Activated T-helper 1 cell treated with Interleukin-2 at 50 U/mL for 16 hours (primary cell): ENCODE data around the gene EHMT1.
"Not testable (repeated sequence)": the region's sequence is repeated elsewhere in the genome, so short reads cannot be mapped to it uniquely, and the experiment has no call there.

Experiments used
- DNase-seq: peaks from one replicate; pipeline ENCODE4 v3.0.0-alpha.2; 2020; ENCODE audit warnings: low read depth

Gene EHMT1

DNA sequence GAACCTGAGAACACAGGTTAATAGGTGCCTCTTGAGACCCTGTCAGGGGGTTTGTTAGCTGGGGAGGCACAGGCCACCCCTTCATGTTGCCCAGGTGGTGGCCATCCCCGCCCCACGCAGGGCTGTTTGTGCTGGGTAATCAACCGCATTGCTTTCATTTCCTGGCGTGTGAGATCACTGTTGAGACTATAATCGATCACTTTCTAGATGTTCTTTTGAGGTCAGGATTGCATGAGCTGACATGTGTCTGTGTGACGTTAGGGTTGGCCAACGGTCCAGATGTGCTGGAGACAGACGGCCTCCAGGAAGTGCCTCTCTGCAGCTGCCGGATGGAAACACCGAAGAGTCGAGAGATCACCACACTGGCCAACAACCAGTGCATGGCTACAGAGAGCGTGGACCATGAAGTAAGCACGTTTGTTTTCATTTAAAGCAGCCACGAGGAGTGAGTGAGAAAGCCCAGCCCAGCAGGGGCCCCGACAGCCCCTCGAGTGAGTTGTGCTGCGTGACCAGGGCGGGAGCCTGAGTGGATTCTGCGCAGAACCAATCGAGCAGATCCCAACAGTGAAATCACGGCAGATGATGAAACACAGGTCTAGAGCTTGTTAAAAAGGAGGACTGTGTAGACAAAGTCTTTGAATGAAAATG lies 143.7 kb downstream of the EHMT1 start:
- DNase-seq, result no peak

DNA sequence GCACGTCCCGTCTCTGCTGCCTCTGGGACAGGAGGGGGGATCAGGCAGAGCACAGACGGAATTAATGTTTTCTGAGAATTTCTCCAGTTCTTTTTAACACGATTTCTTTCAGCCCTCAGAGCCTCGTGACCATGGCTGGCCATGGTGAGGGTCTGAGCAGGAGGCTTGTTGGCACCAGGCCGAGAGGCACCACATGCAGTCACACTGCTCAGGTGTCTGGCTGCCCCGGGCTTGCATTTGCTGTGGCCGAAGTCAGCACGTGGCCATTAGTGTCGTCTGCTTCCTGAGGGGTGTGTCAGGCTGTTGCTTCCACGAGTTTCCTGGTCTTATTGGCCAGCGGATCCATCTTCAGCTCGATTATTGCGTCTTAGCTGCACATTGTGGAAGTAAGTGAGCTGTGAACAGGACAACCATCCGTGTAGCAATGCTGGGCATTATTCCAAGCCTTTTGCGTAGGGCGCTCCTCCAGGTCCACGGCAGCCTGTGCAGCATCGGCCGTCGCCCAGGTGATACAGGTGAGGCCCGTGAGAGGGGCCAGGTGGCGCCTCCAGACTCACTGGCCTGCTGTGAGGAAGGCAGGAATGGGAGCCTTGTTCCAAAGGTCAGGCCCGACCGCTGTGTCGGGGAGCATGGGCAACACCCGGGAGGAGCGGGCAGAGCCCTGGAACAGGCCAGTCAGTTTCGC lies 144.6 kb downstream of the EHMT1 start:
- no peak for DNase-seq

DNA sequence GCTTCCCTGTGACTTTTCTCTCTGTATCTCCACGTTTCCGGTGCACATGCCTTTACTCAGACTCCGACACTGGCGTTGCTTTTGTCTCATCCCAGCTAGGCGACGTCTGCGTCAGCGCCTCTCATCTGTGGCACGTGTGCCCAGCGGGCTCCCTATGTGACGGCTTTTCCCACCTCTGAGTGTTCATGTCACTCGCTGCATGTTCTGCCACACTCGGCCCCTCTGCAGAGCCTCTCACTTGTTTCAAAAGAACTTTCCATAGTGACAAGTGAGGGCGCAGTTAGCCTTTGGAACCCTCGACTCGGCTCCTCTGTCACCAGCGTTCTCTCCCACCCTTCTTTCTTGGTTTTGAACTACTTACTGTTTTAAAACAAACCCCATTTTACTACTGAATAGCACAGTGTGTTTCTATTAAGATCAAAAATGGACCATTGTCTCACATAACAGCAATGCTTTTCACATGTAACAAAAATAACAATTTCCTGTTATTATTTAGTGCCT lies 145.4 kb downstream of the EHMT1 start:
- DNase-seq, result no peak

DNA sequence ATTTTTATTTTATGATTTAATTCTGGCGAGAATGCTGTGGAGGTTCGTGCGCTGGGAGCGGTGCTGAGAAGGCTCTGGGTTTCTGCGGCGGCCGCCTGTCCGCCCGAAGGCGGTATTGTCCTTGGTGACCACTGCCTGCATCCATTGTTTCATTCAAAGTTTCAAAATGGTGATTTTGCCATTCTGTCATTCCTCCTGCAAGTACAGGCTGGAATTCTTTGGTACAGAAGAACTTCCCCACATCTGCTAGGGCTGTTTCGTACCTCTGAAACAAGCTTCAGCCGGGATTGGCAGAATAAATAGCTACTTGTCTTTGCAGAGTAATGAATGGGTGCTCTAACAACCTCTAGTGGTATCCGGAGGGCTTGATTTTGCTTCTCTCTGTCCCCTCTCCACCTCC lies 146.2 kb downstream of the EHMT1 start:
- no peak for DNase-seq

DNA sequence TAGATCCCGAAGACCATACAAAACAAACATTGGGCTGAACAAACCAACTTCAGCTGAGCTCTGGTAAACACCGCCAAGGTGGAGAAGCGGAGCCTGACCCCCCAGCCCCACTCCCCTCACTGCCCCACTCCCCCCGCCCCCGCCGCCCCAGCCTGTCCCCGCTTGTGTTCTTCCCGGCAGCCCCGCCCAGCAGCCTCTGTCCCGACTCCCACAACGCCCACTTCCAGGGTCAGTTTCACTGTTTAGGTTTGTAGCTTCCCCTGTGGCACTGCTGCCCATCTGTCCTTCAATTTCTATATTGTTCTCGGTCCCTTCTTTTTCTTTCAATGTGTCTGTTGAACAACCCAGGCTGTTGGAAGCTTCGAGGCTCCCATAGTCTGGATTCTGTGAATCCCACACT lies 146.7 kb downstream of the EHMT1 start:
- DNase-seq, result no peak

DNA sequence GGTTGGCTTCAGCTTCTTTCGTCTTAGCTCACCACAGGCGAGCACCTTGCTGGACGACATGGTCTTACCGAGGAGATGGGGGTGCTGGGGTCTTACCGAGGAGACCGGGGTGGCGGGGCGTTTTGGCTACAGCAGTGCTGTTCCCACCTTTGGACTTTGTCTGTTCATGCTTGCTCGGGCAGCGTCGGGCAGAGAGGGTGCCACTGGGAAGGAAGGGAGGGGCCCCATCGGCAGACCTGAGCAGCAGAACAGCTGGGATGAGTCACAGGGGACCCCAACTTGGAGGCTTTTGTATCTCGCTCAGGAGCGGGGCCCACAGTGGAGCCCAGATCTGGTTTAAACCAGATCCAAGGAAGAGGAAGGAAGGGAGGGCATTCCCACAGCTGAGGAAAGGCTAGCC lies 152.8 kb downstream of the EHMT1 start:
- DNase-seq, result no peak

DNA sequence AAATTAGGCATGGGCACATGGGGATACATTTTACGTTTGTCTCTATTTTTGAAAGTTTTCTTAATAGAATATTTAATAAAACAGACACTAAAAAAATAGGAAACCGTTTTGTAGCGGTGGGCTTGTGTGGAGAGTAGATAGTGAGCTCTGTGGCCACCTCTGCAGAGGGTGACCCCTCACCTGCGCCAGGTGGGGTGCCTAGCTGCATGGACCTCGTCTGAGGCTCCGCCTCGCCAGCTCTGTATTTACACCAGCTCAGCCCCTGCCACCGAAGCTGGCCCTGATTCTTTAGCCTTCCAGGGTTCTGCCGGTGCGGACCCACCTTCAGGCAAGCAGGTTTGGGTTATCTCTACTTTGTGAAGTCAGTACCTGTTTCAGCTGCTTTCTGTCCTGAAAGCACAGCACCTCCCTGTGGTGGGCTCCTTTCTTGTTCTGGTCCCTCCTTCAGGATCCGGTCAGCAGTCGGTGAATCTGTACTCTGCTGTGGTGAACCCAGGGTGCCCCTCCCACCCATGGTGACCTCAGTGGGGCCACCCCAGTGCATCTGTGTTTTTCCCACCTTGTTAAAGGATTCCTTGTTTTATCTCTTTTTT lies 153.6 kb downstream of the EHMT1 start:
- no peak for DNase-seq

DNA sequence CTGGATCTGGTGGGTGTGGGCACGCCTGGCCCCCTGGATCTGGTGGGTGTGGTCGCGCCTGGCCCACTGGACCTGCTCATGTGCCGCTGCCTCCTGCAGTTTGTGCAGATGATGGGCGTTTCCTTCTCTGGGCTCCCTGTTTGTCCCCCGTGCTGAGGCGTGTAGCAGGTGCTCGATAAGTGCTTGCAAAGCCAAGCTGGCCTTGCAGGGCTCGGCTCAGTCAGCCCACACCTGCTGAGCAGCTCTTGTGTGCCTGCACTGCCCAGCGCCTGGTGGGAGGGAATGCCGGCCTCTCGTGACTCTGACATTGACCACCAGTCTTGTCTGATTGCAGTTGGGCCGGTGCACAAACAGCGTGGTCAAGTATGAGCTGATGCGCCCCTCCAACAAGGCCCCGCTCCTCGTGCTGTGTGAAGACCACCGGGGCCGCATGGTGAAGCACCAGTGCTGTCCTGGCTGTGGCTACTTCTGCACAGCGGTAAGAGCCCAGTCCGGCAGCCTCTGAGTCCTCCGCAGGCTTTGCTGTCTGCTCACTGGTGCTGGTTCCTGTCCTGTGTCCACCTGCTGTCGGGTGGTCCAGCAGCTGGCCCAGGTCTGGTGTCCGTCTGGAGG lies 156.1 kb downstream of the EHMT1 start:
- no peak for DNase-seq

DNA sequence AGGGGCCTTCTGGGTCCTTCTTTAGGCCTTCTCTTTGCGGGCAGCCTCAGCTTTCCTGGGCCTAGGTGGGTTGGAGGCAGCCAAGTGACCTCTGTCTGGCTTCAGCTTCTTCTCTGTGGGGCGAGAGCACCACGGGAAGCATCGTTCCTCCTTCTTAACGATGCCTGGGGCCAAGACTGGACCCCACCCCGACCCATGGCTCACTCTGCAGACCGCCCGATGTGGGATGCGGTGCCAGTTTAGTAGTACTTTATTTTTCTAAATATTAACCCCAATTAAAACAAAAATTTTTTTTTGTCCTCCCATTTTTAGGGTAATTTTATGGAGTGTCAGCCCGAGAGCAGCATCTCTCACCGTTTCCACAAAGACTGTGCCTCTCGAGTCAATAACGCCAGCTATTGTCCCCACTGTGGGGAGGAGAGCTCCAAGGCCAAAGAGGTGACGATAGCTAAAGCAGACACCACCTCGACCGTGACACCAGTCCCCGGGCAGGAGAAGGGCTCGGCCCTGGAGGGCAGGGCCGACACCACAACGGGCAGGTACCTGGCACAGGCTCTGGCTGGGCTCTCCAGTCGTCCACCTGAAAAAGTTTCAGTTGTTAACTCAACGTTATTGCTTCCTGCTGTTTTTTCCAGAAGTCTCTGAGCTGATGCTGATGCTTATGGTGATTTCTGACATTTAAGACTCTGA lies 157.6 kb downstream of the EHMT1 start:
- DNase-seq, result no peak

DNA sequence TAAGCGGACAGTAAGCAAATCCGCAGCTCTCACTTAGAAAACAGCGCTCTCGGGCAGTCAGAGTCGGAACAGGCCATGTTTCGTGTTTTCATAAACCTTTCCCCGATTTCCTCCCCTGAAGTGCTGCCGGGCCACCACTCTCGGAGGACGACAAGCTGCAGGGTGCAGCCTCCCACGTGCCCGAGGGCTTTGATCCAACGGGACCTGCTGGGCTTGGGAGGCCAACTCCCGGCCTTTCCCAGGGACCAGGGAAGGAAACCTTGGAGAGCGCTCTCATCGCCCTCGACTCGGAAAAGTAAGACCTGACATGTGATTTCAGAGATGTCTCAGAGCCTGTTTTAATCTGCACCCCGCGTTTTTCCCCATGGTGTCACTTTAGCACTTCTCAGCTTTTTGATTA lies 159.0 kb downstream of the EHMT1 start:
- DNase-seq, result no peak

DNA sequence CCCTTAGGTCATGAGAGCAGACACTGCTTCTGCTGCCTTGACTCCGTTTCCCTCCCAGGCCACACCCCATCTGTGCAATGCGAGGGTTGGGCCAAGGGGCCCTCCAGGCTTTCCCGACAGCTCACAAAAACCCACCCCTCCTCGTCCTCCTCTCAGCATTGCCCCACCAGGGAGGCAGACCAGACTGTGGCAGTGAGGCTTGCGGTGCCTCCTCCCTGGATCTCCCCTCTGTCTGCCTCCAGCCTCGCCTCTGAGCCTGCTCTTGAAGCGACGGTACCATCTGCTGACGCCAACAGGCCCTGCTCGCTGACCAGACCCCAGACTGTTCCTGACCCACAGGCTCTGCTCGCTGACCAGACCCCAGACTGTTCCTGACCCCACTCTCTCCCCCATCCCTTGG lies 159.5 kb downstream of the EHMT1 start:
- DNase-seq, result no peak

DNA sequence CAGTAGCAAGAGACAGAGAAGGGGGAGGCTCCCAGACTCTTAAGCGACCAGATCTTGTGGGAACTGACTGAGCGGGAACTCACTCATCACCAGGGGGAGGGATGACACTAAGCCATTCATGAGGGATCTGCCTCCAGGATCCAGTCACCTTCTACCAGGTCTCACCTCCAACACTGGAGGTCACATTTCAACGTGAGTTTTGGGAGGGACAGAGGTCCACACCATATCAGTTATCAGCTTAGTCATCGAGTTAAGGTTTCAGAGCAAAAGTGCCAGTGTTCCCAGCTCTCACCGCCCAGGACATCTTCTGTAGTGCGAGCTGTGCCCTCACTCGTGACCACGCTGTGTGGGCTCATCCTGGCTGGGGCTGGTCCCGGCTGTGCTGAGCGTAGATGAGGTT lies 160.1 kb downstream of the EHMT1 start:
- no peak for DNase-seq

DNA sequence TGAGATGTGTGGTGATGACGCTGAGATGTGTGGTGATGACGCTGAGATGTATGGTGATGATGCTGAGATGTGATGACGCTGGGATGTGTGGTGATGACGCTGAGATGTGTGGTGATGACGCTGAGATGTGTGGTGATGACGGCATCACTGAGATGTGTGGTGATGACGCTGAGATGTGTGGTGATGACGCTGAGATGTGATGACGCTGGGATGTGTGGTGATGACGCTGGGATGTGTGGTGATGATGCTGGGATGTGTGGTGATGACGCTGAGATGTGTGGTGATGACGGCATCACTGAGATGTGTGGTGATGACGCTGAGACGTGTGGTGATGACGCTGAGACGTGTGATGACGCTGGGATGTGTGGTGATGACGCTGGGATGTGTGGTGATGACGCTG lies 161.2 kb downstream of the EHMT1 start:
- not testable (repeated sequence) for DNase-seq

DNA sequence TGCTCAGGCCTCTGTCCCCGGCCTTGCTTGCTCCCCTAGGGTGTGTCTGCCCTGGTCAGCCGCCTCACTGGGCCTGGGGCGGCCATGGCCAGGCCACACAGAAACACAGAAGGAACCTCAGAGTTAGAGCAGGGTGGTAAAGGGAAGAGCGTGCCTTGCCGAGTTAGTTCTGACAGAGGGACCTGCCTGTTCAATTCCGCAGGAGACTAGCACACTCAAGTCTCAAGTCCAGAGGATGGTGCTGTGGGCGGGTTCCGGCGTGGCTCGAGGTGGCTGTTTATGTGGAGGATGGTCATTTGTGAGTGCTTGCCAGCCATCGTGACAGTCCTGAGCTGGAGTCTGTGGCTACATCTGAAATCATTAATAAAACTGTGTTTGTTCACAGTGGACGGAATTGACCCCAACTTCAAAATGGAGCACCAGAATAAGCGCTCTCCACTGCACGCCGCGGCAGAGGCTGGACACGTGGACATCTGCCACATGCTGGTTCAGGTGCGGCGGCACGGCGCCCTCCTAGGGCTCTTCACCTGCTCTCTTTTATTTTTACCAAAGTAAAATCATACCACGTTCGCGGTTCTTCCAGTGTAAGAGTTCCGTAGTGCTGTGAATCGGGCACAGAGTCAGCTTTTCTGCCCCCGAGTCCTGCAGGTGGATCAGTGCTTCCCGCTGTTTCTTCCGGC lies 163.2 kb downstream of the EHMT1 start:
- DNase-seq, result no peak

DNA sequence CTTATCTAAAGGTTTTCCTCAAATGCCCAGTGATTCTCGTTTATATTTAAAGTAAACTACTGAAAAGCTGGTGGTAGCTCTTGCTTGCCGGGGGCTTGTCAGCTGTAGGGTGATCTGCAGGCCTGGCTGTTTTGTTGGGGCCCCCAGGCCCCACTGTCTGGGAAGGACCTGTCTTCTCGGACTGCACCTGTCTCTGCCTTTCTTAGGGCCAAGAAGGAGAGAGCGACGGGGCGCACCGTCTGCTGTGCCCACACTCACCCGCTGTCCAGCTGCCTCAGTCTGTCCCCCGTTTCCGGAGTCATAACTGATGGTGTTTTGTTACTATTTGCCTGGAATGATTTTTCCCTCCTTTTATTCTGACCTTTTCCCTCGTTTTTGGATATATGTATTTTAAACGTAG lies 164.7 kb downstream of the EHMT1 start:
- no peak for DNase-seq

DNA sequence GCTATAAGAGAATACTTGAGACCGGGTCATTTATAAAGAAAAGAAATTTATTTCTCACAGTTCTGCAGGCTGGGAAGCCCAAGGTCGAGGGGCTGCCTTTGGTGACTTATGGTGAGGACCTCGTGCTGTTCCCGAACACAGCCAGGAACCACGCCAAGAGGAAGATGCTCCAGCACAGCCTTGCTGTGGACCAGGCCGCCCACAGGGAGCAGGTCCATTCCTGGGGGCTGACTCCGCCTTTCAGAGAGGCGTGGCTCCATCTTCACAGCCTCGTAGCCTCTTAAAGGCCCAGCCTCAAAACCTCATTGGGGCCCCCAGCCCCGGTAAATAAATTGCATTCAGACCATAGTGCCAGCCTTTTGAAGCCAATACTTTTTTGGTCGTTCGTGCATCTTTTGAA lies 165.2 kb downstream of the EHMT1 start:
- no peak for DNase-seq

DNA sequence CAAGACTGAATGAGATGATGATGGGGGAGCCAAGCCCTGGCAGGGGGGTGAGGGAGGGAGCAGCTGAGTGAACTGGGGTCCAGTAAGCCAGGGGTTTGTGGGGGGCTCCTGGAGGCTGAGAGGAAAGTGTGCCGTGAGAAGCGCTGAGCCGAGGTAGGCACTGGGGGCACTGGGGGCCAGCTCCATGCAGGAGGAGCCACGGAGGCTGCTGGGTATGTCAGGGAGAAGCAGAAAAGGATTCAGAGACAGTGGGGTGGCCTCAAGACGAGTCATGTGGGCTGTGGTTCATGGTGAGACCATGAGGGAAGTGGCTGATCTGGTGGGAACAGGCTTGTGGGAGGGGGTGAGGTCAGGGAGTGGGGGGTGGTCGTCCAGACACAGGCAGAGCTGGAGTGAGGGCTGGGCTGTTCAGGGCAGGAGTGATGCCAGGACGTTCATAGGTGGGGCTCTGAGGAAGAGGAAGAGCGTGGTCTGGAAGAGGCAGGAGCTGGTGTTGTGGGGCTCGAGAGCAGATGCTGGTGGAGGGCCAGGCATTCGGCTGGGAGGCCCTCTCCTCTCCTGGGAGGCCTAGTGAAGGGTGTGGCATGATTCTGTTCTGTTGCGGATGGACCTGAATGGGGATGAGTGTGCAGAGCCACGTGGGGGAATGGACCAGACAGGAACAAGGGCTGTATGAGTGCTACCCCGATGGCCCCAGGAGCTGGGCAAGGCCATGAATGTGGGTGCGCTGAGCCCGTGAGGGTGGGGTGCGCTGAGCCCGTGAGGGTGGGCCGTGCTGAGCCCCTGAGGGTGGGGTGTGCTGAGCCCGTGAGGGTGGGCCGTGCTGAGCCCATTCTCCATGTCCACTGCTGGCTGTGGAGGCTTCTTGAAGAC lies 166.1 kb downstream of the EHMT1 start:
- no peak for DNase-seq

DNA sequence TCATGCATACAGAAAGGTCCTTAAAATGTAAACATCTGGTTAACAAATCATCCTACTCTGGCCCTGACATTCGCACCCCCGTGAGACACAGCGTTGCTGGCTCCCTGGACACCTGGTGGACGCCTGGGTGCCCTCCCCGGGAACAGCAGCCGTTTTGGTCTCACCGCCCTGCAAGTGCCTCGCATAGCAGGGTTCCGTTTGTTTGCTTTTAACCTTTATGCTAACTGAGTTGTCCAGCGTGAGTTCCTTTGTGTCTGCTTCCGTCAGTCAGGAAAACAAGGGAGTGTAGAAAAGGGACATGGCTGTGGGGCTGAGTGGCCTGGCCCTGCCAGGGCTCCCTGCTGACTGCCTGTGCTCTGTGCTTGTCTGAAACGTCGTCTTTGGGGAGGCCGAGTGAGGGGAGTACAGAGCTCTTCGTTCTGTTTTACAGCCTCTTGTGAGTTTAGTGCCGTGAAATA lies 166.9 kb downstream of the EHMT1 start:
- DNase-seq, result no peak

DNA sequence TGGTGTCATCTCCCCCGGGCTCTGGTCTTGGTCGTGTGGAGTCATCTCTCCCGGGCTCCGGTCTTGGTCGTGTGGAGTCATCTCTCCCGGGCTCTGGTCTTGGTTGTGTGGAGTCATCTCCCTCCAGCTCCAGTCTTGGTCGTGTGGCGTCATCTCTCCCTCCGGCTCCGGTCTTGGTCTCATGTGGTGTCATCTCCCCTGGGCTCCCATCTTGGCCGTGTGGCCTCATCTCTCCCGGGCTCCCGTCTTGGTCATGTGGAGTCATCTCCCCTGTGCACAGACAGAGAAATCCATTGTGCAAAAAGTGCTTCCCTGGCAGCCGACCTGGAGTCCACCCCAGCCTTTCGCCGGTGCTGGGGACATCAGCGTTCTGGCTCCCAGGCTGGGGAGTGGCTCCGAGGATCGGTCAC lies 167.7 kb downstream of the EHMT1 start:
- no peak for DNase-seq

DNA sequence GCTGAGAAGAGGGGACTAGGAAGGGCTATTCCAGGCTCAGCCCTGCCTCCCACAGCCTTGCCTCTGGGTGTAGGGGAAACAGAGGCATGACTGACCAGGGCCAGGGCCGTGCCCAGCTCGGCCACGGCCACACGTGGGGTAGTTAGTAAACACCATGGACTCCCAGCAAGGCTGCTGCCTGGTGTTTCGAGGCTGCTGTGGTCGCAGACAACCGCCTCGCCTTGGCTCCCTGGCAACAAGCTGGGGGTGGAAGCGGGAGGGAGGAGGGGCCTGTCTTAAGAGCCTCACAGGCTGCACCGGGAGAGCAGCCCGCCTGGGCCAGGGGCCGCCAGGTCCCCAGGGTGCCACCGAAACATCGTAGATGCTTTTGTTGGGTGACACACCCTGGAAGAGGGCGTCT lies 168.6 kb downstream of the EHMT1 start:
- DNase-seq, result no peak
